H9 (cell line): Measurements from ENCODE around the gene PEX10. TPM values are rescaled to one million over a fixed set of nuclear protein-coding genes. Genes with fewer than 3 reads are reported as not detected.

Experiments used
- DNase-seq: peaks from one replicate; pipeline ENCODE4 v3.0.0-alpha.2; 2017
- H2AFZ ChIP-seq: one replicate; pipeline ENCODE4 v1.6.1; 2013; ENCODE audit warnings: mild to moderate bottlenecking, low read length, control low read depth, moderate library complexity
- H2AK5ac ChIP-seq: 2 replicates; pipeline ENCODE4 v1.6.1; 2013; ENCODE audit warnings: low read length, control low read depth, mixed read lengths; ENCODE audit not compliant: insufficient read length
- H2BK120ac ChIP-seq: one replicate; pipeline ENCODE4 v1.6.1; 2013; ENCODE audit warnings: low read depth, mild to moderate bottlenecking, low read length, control low read depth, inconsistent platforms; ENCODE audit not compliant: poor library complexity, severe bottlenecking
- H2BK12ac ChIP-seq: 2 replicates; pipeline ENCODE4 v1.6.1; 2013; ENCODE audit warnings: low read length, control low read depth, mixed read lengths, low read depth; ENCODE audit not compliant: insufficient read length
- H2BK15ac ChIP-seq: 2 replicates; pipeline ENCODE4 v1.6.1; 2013; ENCODE audit warnings: low read depth, low read length, control low read depth
- H2BK20ac ChIP-seq: one replicate; pipeline ENCODE4 v1.6.1; 2013; ENCODE audit warnings: low read depth, mild to moderate bottlenecking, low read length, control low read depth, inconsistent platforms; ENCODE audit not compliant: poor library complexity, severe bottlenecking
- H2BK5ac ChIP-seq: 2 replicates; pipeline ENCODE4 v1.6.1; 2013; ENCODE audit warnings: low read length, control low read depth, mixed read lengths; ENCODE audit not compliant: insufficient read length
- H3K14ac ChIP-seq: 2 replicates; pipeline ENCODE4 v1.6.1; 2013; ENCODE audit warnings: low read length, control low read depth; ENCODE audit not compliant: insufficient read depth
- H3K18ac ChIP-seq: 2 replicates; pipeline ENCODE4 v1.6.1; 2013; ENCODE audit warnings: low read depth, mild to moderate bottlenecking, mixed read lengths, low read length, control low read depth; ENCODE audit not compliant: insufficient read length
- H3K23ac ChIP-seq: 2 replicates; pipeline ENCODE4 v1.6.1; 2013; ENCODE audit warnings: low read length, control low read depth, mixed read lengths, low read depth; ENCODE audit not compliant: insufficient read length
- H3K23me2 ChIP-seq: 2 replicates; pipeline ENCODE4 v1.6.1; 2013; ENCODE audit warnings: low read depth, mild to moderate bottlenecking, mixed read lengths, low read length, control low read depth; ENCODE audit not compliant: insufficient read length, poor library complexity, severe bottlenecking
- H3K27ac ChIP-seq: 2 replicates; pipeline ENCODE4 v1.5.1; 2013; ENCODE audit warnings: low read length, control low read depth, mixed read lengths, low read depth; ENCODE audit not compliant: insufficient read length
- H3K27me3 ChIP-seq: 2 replicates; pipeline ENCODE4 v1.6.1; 2013; ENCODE audit warnings: low read length, control low read depth, inconsistent platforms; ENCODE audit not compliant: insufficient read depth
- H3K4ac ChIP-seq: 2 replicates; pipeline ENCODE4 v1.6.1; 2013; ENCODE audit warnings: low read depth, mild to moderate bottlenecking, control low read depth, inconsistent platforms, low read length, moderate library complexity
- H3K4me1 ChIP-seq: 2 replicates; pipeline ENCODE4 v1.6.1; 2013; ENCODE audit warnings: low read length, control low read depth, inconsistent platforms; ENCODE audit not compliant: insufficient read depth
- H3K4me2 ChIP-seq: 2 replicates; pipeline ENCODE4 v1.6.1; 2013; ENCODE audit warnings: low read length, control low read depth, mixed read lengths; ENCODE audit not compliant: insufficient read length, insufficient read depth
- H3K56ac ChIP-seq: 2 replicates; pipeline ENCODE4 v1.6.1; 2013; ENCODE audit warnings: low read depth, mild to moderate bottlenecking, mixed read lengths, low read length, control low read depth; ENCODE audit not compliant: insufficient read length
- H3K79me1 ChIP-seq: 2 replicates; pipeline ENCODE4 v1.6.1; 2013; ENCODE audit warnings: low read depth, mild to moderate bottlenecking, moderate library complexity, low read length, control low read depth, inconsistent platforms; ENCODE audit not compliant: insufficient read depth, poor library complexity, severe bottlenecking
- H3K79me2 ChIP-seq: 2 replicates; pipeline ENCODE4 v1.6.1; 2013; ENCODE audit warnings: low read length, control low read depth, inconsistent platforms; ENCODE audit not compliant: insufficient read depth
- H3K9ac ChIP-seq: 2 replicates; pipeline ENCODE4 v1.6.1; 2013; ENCODE audit warnings: low read length, control low read depth, mixed read lengths; ENCODE audit not compliant: insufficient read length; ENCODE audit errors: extremely low read depth
- H3K9me3 ChIP-seq: one replicate; pipeline ENCODE4 v1.6.1; 2013; ENCODE audit warnings: low read depth, low read length, inconsistent platforms; ENCODE audit not compliant: control insufficient read depth
- H3T11ph ChIP-seq: one replicate; pipeline ENCODE4 v1.6.1; 2013; ENCODE audit warnings: mild to moderate bottlenecking, low read length, control low read depth, inconsistent platforms
- H4K20me1 ChIP-seq: one replicate; pipeline ENCODE4 v1.6.1; 2013; ENCODE audit not compliant: control insufficient read depth, insufficient read length, insufficient read depth
- H4K5ac ChIP-seq: 2 replicates; pipeline ENCODE4 v1.6.1; 2013; ENCODE audit warnings: low read depth, mild to moderate bottlenecking, mixed read lengths, low read length, control low read depth; ENCODE audit not compliant: insufficient read length
- H4K8ac ChIP-seq: replicated peaks from 2 replicates; pipeline ENCODE4 v1.6.1; 2013; ENCODE audit warnings: low read length, control low read depth, mixed read lengths, low read depth; ENCODE audit not compliant: insufficient read length
- H4K91ac ChIP-seq: 2 replicates; pipeline ENCODE4 v1.6.1; 2013; ENCODE audit warnings: low read depth, mild to moderate bottlenecking, moderate library complexity, mixed read lengths, low read length, control low read depth; ENCODE audit not compliant: insufficient read length
- H3K27ac Mint-ChIP-seq, 3 experiments: 2 replicates in 2 of 3; 3 replicates in 1 of 3; pipeline ENCODE4 v1.8.0; 2020 to 2021; ENCODE audit warnings: mixed read lengths in 3 of 3, mild to moderate bottlenecking in 1 of 3, moderate library complexity in 1 of 3
- H3K27me3 Mint-ChIP-seq: 2 replicates; pipeline ENCODE4 v1.8.0; 2021; ENCODE audit warnings: low read depth, mild to moderate bottlenecking, moderate library complexity, mixed read lengths
- H3K36me3 Mint-ChIP-seq, 3 experiments: 2 replicates in 2 of 3; 3 replicates in 1 of 3; pipeline ENCODE4 v1.8.0; 2020 to 2021; ENCODE audit warnings: low read depth in 3 of 3, mixed read lengths in 3 of 3; ENCODE audit not compliant: insufficient read depth in 1 of 3
- H3K4me1 Mint-ChIP-seq, 2 experiments: 2 replicates each; pipeline ENCODE4 v1.8.0; 2020; ENCODE audit warnings: mixed read lengths in 2 of 2
- H3K4me3 Mint-ChIP-seq, 2 experiments: 2 replicates in 1 of 2; 3 replicates in 1 of 2; pipeline ENCODE4 v1.8.0; 2020 to 2021; ENCODE audit warnings: mild to moderate bottlenecking in 2 of 2, mixed read lengths in 2 of 2, moderate library complexity in 1 of 2
- H3K9me3 Mint-ChIP-seq, 2 experiments: 2 replicates in 1 of 2; 3 replicates in 1 of 2; pipeline ENCODE4 v1.8.0; 2020; ENCODE audit warnings: mild to moderate bottlenecking in 2 of 2, mixed read lengths in 2 of 2, moderate library complexity in 1 of 2
- CTCF ChIP-seq: fragments of 200-600 bp; sonication (generic); conservative IDR thresholded peaks from 3 replicates; pipeline ENCODE4 v1.8.0; 2021; ENCODE audit warnings: antibody characterized with exemption, mild to moderate bottlenecking
- WGBS: extraction: QIAGEN DNeasy Blood & Tissue Kit; methylation state at CpG from one replicate; pipeline ENCODE4 v1.1.7; 2013; ENCODE audit warnings: missing lambda C conversion rate, low lambda C conversion rate, mixed read lengths; ENCODE audit not compliant: insufficient read length; ENCODE audit errors: extremely low coverage; 5-methylcytosine and 5-hydroxymethylcytosine counted together
- total RNA-seq: library from RNA; stranded (reverse); gene quantifications from 2 replicates; pipeline ENCODE4 v1.2.1, GENCODE V29; 2021

The PEX10 gene
- total RNA-seq, 1 experiment from 2014 or later, result 34.4 TPM

- Mint-ChIP-seq H3K4me3 (no peak overlapping the region), H3K4me1 (no peaks in the 10 kb centered on the region), H3K27me3 (no peaks in the 10 kb centered on the region; the same call in none of the 2 replicates), H3K9me3 (no peaks in the 10 kb centered on the region; a peak in 1 of 5 replicates), H3K27ac (no peak overlapping the region), H3K36me3 (peaks cover 0 to 7% (median 0%) of the 10 kb centered on the region in 3 experiments; a peak in 5 of 7 replicates)
- Histone ChIP-seq H2BK120ac (no peak overlapping the region), H2AK5ac (no peak overlapping the region), H2BK15ac (no peak overlapping the region), H3K23me2 (no peaks in the 10 kb centered on the region), H3K4me2 (no peak overlapping the region), H3T11ph (no peak overlapping the region), H3K4me1 (no peaks in the 10 kb centered on the region), H3K79me1 (no peaks in the 10 kb centered on the region), H4K5ac (no peak overlapping the region), H3K79me2 (no peaks in the 10 kb centered on the region), H3K14ac (peak overlapping the region; percentile 18; the same call in 1 of the 2 replicates), H4K20me1 (no peaks in the 10 kb centered on the region), H2BK12ac (no peak overlapping the region), H3K27me3 (no peaks in the 10 kb centered on the region), H3K23ac (no peak overlapping the region), H4K8ac (no peak overlapping the region), H2AFZ (no peak overlapping the region), H3K18ac (no peak overlapping the region), H4K91ac (no peak overlapping the region), H2BK20ac (no peak overlapping the region), H2BK5ac (no peak overlapping the region), H3K56ac (no peak overlapping the region), H3K9me3 (no peaks in the 10 kb centered on the region), H3K9ac (no peak overlapping the region), H3K4ac (no peak overlapping the region), H3K27ac (no peak overlapping the region)
- no CpG with 5 or more reads among the region's 23 CpGs for WGBS
- DNase-seq, result no peak
- no peak for TF ChIP-seq CTCF
Measured at GRCh38 chr1:2375246-2375922, 37.0 kb downstream of the PEX10 start.
